22Rv1 (cell line): ENCODE measurements around the gene SENP7.

Source experiments
- CTCF ChIP-seq: fragments of 450-650 bp; IDR thresholded peaks from 2 replicates; pipeline ENCODE4 v1.5.1; 2017; ENCODE audit warnings: mild to moderate bottlenecking
- ZFX ChIP-seq: fragments of 450-650 bp; IDR thresholded peaks from 2 replicates; pipeline ENCODE4 v1.6.1; 2017; ENCODE audit warnings: antibody characterized with exemption, borderline replicate concordance

DNA sequence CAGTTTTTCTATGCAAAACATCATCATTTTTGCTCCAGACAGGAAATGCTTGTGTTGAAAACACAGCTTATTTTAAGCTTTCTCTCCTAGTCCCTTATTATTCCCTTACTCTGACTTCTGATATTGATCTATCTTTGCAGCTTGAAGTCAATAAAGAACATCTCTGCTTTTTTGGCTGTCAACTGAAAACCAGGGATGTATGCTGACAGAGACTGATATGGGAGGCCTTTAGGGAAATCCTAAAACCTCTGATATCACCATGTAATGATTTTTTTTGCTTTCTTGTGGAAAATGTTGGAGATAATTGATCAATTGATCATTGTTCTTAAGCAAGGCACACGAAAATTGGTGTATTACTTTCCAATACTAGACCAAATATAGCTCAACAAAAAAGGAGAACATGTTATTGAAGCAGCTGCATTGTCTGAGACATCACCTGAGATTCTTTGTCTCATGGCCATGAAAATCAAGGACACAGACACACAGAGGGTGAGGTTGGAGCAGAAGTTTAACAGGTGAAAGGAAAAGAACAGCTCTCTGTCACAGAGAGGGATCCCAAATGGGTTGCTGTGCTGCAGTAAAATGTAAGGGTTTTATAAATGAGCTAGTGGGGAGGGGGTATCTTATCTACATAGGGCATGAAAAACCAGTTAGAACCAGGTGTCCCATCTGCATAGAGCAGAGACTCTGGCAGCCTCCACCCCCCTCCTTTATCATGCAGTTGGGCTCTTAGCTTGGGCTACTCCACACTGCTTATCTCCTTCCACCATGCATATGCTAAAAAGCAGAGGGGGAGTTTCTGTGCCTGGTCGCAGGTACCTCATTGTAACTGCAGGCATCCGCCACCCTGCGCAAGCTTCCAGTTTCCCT lies 17.0 kb upstream of the SENP7 start:
- TF ChIP-seq CTCF (no peak), ZFX (no peak)
